ENCODE measurements around the gene MPZL2.

DNA sequence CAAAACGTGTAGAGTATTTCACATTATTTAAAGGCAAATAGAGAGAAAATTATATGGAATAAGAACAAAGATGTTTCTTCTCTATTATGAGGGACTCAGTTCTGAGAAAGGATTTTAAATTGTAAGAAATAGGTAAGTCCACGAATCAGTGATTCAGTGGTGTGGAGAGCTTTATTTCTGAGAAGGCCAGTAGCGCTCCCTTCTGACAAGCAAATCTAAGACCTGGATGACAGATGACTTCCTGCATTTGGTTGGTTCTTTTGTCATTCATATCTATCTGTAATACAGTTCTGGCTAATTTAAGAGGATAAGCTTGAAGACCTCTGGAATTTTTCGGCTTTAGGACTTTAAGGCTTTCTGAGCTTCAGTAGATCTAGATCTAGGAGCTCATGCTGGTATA is 47.4 kb upstream of the MPZL2 start:
- TF ChIP-seq EZH2 (conservative IDR thresholded peaks at IDR 0.05; ENCODE audit: low read depth, low read length) (no peak), CHD2 (IDR thresholded peaks at IDR 0.05; ENCODE audit: low read depth, low read length) (no peak), POLR2A (IDR thresholded peaks at IDR 0.05; ENCODE audit: insufficient read depth in 1 of 2, low read depth in 2 of 2, low read length in 2 of 2) (no peak)
- TF ChIP-seq, protein P1, sequence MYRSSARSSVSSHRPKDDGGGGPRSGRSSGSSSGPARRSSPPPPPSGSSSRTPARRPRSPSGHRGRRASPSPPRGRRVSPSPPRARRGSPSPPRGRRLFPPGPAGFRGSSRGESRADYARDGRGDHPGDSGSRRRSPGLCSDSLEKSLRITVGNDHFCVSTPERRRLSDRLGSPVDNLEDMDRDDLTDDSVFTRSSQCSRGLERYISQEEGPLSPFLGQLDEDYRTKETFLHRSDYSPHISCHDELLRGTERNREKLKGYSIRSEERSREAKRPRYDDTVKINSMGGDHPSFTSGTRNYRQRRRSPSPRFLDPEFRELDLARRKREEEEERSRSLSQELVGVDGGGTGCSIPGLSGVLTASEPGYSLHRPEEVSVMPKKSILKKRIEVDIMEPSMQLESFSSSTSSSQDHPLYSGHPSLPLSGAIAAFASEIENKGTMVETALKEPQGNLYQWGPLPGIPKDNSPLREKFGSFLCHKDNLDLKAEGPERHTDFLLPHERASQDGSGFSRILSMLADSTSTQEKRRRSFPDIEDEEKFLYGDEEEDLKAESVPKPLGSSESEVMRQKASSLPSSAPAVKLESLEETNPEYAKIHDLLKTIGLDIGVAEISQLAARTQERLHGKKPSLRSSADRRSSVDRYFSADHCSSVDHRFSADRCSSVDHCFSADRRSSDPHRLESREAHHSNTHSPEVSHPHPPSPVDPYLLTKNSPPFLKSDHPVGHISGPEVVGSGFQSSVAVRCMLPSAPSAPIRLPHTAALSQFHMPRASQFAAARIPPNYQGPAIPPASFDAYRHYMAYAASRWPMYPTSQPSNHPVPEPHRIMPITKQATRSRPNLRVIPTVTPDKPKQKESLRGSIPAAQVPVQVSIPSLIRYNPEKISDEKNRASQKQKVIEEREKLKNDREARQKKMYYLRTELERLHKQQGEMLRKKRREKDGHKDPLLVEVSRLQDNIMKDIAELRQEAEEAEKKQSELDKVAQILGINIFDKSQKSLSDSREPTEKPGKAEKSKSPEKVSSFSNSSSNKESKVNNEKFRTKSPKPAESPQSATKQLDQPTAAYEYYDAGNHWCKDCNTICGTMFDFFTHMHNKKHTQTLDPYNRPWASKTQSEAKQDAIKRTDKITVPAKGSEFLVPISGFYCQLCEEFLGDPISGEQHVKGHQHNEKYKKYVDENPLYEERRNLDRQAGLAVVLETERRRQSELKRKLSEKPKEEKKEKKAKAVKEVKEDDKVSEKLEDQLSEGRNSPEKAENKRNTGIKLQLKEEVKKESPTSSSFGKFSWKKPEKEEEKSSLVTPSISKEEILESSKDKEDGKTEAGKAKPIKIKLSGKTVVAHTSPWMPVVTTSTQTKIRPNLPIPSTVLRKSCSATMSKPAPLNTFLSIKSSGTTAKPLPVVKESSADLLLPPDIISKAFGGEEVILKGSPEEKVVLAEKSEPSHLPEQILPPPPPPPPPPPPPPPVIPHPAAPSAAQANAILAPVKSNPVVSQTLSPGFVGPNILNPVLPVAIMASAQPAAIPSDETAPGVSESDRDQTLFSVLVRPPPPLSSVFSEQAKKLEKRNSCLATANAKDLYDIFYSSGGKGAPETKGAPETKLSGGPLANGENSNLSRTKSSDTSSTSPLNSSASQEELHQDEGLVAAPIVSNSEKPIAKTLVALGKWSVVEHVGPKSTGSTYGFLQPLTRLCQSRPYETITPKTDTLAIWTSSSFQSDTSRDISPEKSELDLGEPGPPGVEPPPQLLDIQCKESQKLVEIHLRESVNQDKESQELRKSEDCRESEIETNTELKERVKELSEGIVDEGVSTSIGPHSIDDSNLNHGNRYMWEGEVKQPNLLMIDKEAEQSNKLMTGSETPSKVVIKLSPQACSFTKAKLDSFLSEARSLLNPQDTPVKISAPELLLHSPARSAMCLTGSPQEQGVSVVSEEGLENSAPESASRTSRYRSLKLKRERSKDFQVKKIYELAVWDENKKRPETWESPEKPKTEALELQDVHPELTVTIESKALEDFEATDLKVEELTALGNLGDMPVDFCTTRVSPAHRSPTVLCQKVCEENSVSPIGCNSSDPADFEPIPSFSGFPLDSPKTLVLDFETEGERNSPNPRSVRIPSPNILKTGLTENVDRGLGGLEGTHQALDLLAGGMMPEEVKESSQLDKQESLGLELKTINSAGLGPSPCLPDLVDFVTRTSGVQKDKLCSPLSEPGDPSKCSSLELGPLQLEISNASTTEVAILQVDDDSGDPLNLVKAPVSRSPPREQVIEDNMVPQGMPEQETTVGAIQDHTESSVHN (CRISPR knock-in tag; IDR thresholded peaks at IDR 0.05): no peak
